Measurements from ENCODE around the gene SORCS2. TPM values are rescaled to one million over a fixed set of nuclear protein-coding genes. Genes with fewer than 3 reads are reported as not detected.
A peak's percentile ranks its signal among the peaks of the same experiment; 100 is the strongest.

Gene SORCS2
- total and polyA plus RNA-seq, 2 of the 13 experiments (the other 11 are each of a cell fraction or from before 2014, with no cell fraction given), result 0.82 to 1.0 TPM

GRCh38 chr4:7159923-7160322, 32.4 kb upstream of the SORCS2 start (continued):
- no peak for TF ChIP-seq ZNF318 (CRISPR knock-in tag; IDR thresholded peaks at IDR 0.05)
- no peak for TF ChIP-seq TRAFD1 (CRISPR knock-in tag; IDR thresholded peaks at IDR 0.05; ENCODE audit: borderline replicate concordance)
- no peak for TF ChIP-seq ZNF674 (CRISPR knock-in tag; IDR thresholded peaks at IDR 0.05; ENCODE audit: low read depth)
- TF ChIP-seq MTERF4 (CRISPR knock-in tag; IDR thresholded peaks at IDR 0.05), result no peak
- TF ChIP-seq KLF16 (CRISPR knock-in tag; IDR thresholded peaks at IDR 0.05), result no peak
- TF ChIP-seq CREBL2 (CRISPR knock-in tag; IDR thresholded peaks at IDR 0.05; ENCODE audit: borderline replicate concordance), result no peak
- no peak for TF ChIP-seq HMGXB4 (CRISPR knock-in tag; IDR thresholded peaks at IDR 0.05; ENCODE audit: borderline replicate concordance in 1 of 2, low read depth in 1 of 2)
- no peak for TF ChIP-seq ZNF768 (CRISPR knock-in tag; IDR thresholded peaks at IDR 0.05)
- peak; percentile 69 for TF ChIP-seq ZNF652 (CRISPR knock-in tag; IDR thresholded peaks at IDR 0.05; ENCODE audit: borderline replicate concordance, low read depth)
- no peak for TF ChIP-seq ZNF709 (CRISPR knock-in tag; IDR thresholded peaks at IDR 0.05)
- TF ChIP-seq ZBTB20 (CRISPR knock-in tag; IDR thresholded peaks at IDR 0.05; ENCODE audit: borderline replicate concordance, low read depth), result peak; percentile 64; the same call in 1 of the 2 replicates
- no peak for TF ChIP-seq ZNF18 (CRISPR knock-in tag; IDR thresholded peaks at IDR 0.05; ENCODE audit: insufficient replicate concordance)
- TF ChIP-seq MEF2D (CRISPR knock-in tag; IDR thresholded peaks at IDR 0.05), result no peak
- no peak for TF ChIP-seq JUN (CRISPR knock-in tag; IDR thresholded peaks at IDR 0.05)
